Measurements from ENCODE around the gene GPR15. TPM values are rescaled to one million over a fixed set of nuclear protein-coding genes. Genes with fewer than 3 reads are reported as not detected.
A peak's percentile ranks its signal among the peaks of the same experiment; 100 is the strongest.

GPR15 gene
- 0.24 TPM for polyA plus RNA-seq
- long read RNA-seq, donor 1, partial matches to known transcripts = 0 of 1 reads
- long read RNA-seq, donor 1, other reads (novel, unspliced or antisense) = 0 of 1 reads
- long read RNA-seq, donor 2 = 0 reads
- long read RNA-seq, donor 3 = 0 reads
- long read RNA-seq, donor 4 = 0 reads
- long read RNA-seq, donor 5 = 0 reads
- long read RNA-seq, donor 6 = 0 reads
- long read RNA-seq, donor 7 = 0 reads
- long read RNA-seq, donor 8 = 0 reads
- long read RNA-seq, donor 9 = 0 reads
- long read RNA-seq, donor 10 = 0 reads
- long read RNA-seq, donor 11 = 0 reads

- Histone ChIP-seq H3K27ac (ENCODE audit: low read length) (no peak within 1 kb of the TSS), H3K27me3 (ENCODE audit: control insufficient read depth, insufficient read depth, low read length) (no peaks in the 10 kb centered on the region), H3K9me3 (ENCODE audit: control insufficient read depth, low read depth, low read length) (no peaks in the 10 kb centered on the region), H3K36me3 (ENCODE audit: control insufficient read depth, insufficient read depth, low read length) (no peaks in the 10 kb centered on the region), H3K4me1 (ENCODE audit: control insufficient read depth, insufficient read depth, low read length) (peaks cover 16% of the 10 kb centered on the region), H3K4me3 (ENCODE audit: low read length) (no peak within 1 kb of the TSS)
- no peak for DNase-seq
- WGBS (ENCODE audit: insufficient coverage, low lambda C conversion rate) = 83% methylated on average over 1 of the region's 7 CpGs
Observed at GRCh38 chr3:98531622-98532274, at the start of gene GPR15. GPR15 (plus strand) TSS chr3:98531978; CDS start chr3:98532034, 56 bp downstream.

DNA sequence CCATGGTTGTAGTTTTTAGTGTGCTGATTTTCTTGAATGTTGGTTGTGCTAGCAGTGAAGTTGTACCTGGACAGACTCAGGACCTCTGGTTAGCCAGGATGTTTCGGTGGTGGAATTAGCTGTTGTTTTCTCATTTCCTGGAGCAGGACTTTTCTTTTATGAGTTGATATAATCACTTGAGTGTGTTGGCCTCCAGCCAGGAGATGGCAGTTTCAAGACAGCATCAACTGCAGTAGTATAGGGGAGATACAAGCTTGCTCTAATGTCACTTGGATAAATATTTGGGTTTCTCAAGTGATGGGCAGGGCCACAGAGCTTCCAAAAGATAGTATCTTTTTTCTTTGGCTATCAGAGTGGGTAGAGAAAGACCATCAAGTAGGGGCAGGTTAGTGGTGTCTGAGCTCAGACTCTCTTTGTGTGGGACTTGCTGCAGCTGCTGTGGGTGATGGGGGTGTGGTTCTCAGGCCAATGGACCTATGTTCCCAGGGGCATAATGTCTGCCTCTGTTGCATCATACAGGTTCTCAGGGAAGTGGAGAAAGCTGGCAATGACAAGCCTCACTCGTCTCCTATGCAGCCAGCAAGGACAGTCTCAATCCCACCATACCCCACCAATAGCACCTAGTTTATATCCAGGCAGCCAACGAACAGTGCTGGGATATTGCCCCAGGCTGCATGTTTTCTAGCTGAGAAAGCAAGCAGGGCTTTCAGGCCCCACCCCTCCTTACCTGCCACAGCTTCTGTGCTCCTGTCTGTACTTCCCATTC lies 48.9 kb upstream of the GPR15 start:
- Histone ChIP-seq H3K27ac (ENCODE audit: low read length) (no peak overlapping the region), H3K27me3 (ENCODE audit: control insufficient read depth, insufficient read depth, low read length) (no peaks in the 10 kb centered on the region), H3K4me3 (ENCODE audit: low read length) (no peak overlapping the region), H3K9me3 (ENCODE audit: control insufficient read depth, low read depth, low read length) (no peaks in the 10 kb centered on the region), H3K36me3 (ENCODE audit: control insufficient read depth, insufficient read depth, low read length) (no peaks in the 10 kb centered on the region), H3K4me1 (ENCODE audit: control insufficient read depth, insufficient read depth, low read length) (no peaks in the 10 kb centered on the region)
- DNase-seq = peak; percentile 16 to 37
- WGBS (ENCODE audit: insufficient coverage, low lambda C conversion rate) = no CpG with 5 or more reads among the region's 3 CpGs

- no peaks in the 10 kb centered on the region for H3K36me3 ChIP-seq (ENCODE audit: control insufficient read depth, insufficient read depth, low read length)
- DNase-seq = no peak
- H3K27me3 ChIP-seq (ENCODE audit: control insufficient read depth, insufficient read depth, low read length) = no peaks in the 10 kb centered on the region
- H3K4me1 ChIP-seq (ENCODE audit: control insufficient read depth, insufficient read depth, low read length) = no peaks in the 10 kb centered on the region
- no peak overlapping the region for H3K27ac ChIP-seq (ENCODE audit: low read length)
- WGBS (ENCODE audit: insufficient coverage, low lambda C conversion rate) = no CpG with 5 or more reads among the region's 3 CpGs
- H3K4me3 ChIP-seq (ENCODE audit: low read length) = no peak overlapping the region
- no peaks in the 10 kb centered on the region for H3K9me3 ChIP-seq (ENCODE audit: control insufficient read depth, low read depth, low read length)
Observed at GRCh38 chr3:98483626-98484025, 48.2 kb upstream of the GPR15 start.

GRCh38 chr3:98497381-98497780 lies 34.4 kb upstream of the GPR15 start, which contains the start of gene OR5K2:
OR5K2 (plus strand) TSS chr3:98497681; CDS start chr3:98497681, 0 bp downstream.
- Histone ChIP-seq H3K4me3 (ENCODE audit: low read length) (no peak within 1 kb of the TSS), H3K27ac (ENCODE audit: low read length) (no peak within 1 kb of the TSS), H3K9me3 (ENCODE audit: control insufficient read depth, low read depth, low read length) (no peaks in the 10 kb centered on the region), H3K36me3 (ENCODE audit: control insufficient read depth, insufficient read depth, low read length) (no peaks in the 10 kb centered on the region), H3K4me1 (ENCODE audit: control insufficient read depth, insufficient read depth, low read length) (no peaks in the 10 kb centered on the region), H3K27me3 (ENCODE audit: control insufficient read depth, insufficient read depth, low read length) (no peaks in the 10 kb centered on the region)
- no peak for DNase-seq
- WGBS (ENCODE audit: insufficient coverage, low lambda C conversion rate) = no CpG with 5 or more reads among the region's 2 CpGs

DNA sequence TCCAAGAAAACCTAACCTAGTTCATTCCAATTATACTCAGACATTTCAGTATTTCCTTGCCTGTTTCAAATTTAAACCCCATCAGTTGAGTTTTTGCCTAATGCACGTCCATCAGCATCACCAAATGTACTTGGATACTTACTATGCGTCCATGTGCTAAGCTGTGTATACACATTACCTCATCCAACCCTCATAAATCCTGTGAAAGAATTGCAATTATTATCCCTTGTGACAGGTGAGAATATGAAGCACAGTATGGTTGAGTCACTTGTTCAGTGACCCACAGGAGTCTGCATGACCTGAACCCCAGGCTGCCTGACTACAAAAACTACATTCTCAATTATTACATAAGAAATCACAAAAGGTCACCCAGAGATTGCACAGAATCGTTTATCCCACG lies 31.8 kb upstream of the GPR15 start:
- 100% methylated on average over 2 of the region's 4 CpGs for WGBS (ENCODE audit: insufficient coverage, low lambda C conversion rate)
- Histone ChIP-seq H3K27ac (ENCODE audit: low read length) (no peak overlapping the region), H3K4me1 (ENCODE audit: control insufficient read depth, insufficient read depth, low read length) (no peaks in the 10 kb centered on the region), H3K9me3 (ENCODE audit: control insufficient read depth, low read depth, low read length) (no peaks in the 10 kb centered on the region), H3K36me3 (ENCODE audit: control insufficient read depth, insufficient read depth, low read length) (no peaks in the 10 kb centered on the region), H3K4me3 (ENCODE audit: low read length) (no peak overlapping the region), H3K27me3 (ENCODE audit: control insufficient read depth, insufficient read depth, low read length) (no peaks in the 10 kb centered on the region)
- DNase-seq = no peak

- no peak overlapping the region for H3K4me3 ChIP-seq (ENCODE audit: low read length)
- H3K27me3 ChIP-seq (ENCODE audit: control insufficient read depth, insufficient read depth, low read length) = no peaks in the 10 kb centered on the region
- no peaks in the 10 kb centered on the region for H3K9me3 ChIP-seq (ENCODE audit: control insufficient read depth, low read depth, low read length)
- DNase-seq = no peak
- H3K36me3 ChIP-seq (ENCODE audit: control insufficient read depth, insufficient read depth, low read length) = no peaks in the 10 kb centered on the region
- no peaks in the 10 kb centered on the region for H3K4me1 ChIP-seq (ENCODE audit: control insufficient read depth, insufficient read depth, low read length)
- WGBS (ENCODE audit: insufficient coverage, low lambda C conversion rate) = 89% methylated on average over 3 of the region's 4 CpGs
- no peak overlapping the region for H3K27ac ChIP-seq (ENCODE audit: low read length)
Observed at GRCh38 chr3:98501270-98501669, 30.5 kb upstream of the GPR15 start.

GRCh38 chr3:98501863-98502576 lies 29.8 kb upstream of the GPR15 start:
- no peaks in the 10 kb centered on the region for H3K4me1 ChIP-seq (ENCODE audit: control insufficient read depth, insufficient read depth, low read length)

GRCh38 chr3:98504539-98504938 lies 27.2 kb upstream of the GPR15 start:
- no peak for DNase-seq
- Histone ChIP-seq H3K9me3 (ENCODE audit: control insufficient read depth, low read depth, low read length) (no peaks in the 10 kb centered on the region), H3K36me3 (ENCODE audit: control insufficient read depth, insufficient read depth, low read length) (no peaks in the 10 kb centered on the region), H3K4me3 (ENCODE audit: low read length) (no peak overlapping the region), H3K4me1 (ENCODE audit: control insufficient read depth, insufficient read depth, low read length) (no peaks in the 10 kb centered on the region), H3K27me3 (ENCODE audit: control insufficient read depth, insufficient read depth, low read length) (no peaks in the 10 kb centered on the region), H3K27ac (ENCODE audit: low read length) (no peak overlapping the region)
- WGBS (ENCODE audit: insufficient coverage, low lambda C conversion rate) = no CpG with 5 or more reads among the region's 4 CpGs

More at GRCh38 chr3:98501863-98502576, 29.8 kb upstream of the GPR15 start:
- H3K4me3 ChIP-seq (ENCODE audit: low read length) = no peak overlapping the region
- WGBS (ENCODE audit: insufficient coverage, low lambda C conversion rate) = 95% methylated on average over 3 of the region's 5 CpGs
- H3K36me3 ChIP-seq (ENCODE audit: control insufficient read depth, insufficient read depth, low read length) = no peaks in the 10 kb centered on the region
- H3K9me3 ChIP-seq (ENCODE audit: control insufficient read depth, low read depth, low read length) = no peaks in the 10 kb centered on the region
- DNase-seq = no peak
- no peak overlapping the region for H3K27ac ChIP-seq (ENCODE audit: low read length)
- no peaks in the 10 kb centered on the region for H3K27me3 ChIP-seq (ENCODE audit: control insufficient read depth, insufficient read depth, low read length)

DNA sequence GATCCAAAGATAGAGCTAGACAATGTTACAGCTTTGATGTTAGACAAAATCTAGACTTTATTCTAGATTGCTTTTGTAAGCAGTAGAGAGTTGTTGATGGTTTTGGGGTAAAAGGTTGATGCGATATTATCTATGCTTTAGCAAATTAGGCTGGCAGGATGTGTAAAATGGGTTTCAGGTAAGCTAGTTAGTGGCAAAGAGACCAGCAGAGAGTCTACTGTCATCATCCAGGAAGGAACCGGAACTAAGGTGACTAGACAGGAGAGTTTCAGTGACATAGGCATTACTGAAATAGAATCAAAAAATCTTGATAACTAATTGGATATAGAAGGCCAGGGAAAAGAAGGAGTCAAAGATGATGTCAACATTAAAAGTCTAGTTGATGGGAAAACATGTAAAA lies 23.2 kb upstream of the GPR15 start:
- H3K4me1 ChIP-seq (ENCODE audit: control insufficient read depth, insufficient read depth, low read length) = no peaks in the 10 kb centered on the region
- 100% methylated on average over 2 of the region's 2 CpGs for WGBS (ENCODE audit: insufficient coverage, low lambda C conversion rate)
- no peaks in the 10 kb centered on the region for H3K27me3 ChIP-seq (ENCODE audit: control insufficient read depth, insufficient read depth, low read length)
- no peak overlapping the region for H3K4me3 ChIP-seq (ENCODE audit: low read length)
- DNase-seq = no peak
- peaks cover 2% of the 10 kb centered on the region for H3K36me3 ChIP-seq (ENCODE audit: control insufficient read depth, insufficient read depth, low read length)
- no peak overlapping the region for H3K27ac ChIP-seq (ENCODE audit: low read length)
- H3K9me3 ChIP-seq (ENCODE audit: control insufficient read depth, low read depth, low read length) = no peaks in the 10 kb centered on the region

- Histone ChIP-seq H3K36me3 (ENCODE audit: control insufficient read depth, insufficient read depth, low read length) (peaks cover 14% of the 10 kb centered on the region), H3K27me3 (ENCODE audit: control insufficient read depth, insufficient read depth, low read length) (no peaks in the 10 kb centered on the region), H3K4me1 (ENCODE audit: control insufficient read depth, insufficient read depth, low read length) (no peaks in the 10 kb centered on the region), H3K9me3 (ENCODE audit: control insufficient read depth, low read depth, low read length) (no peaks in the 10 kb centered on the region), H3K4me3 (ENCODE audit: low read length) (no peak overlapping the region), H3K27ac (ENCODE audit: low read length) (no peak overlapping the region)
- WGBS (ENCODE audit: insufficient coverage, low lambda C conversion rate) = 90% methylated on average over 2 of the region's 4 CpGs
- DNase-seq = no peak
Observed at GRCh38 chr3:98512576-98512975, 19.2 kb upstream of the GPR15 start.

Measured in large intestine (tissue), 12 donors.